Heart right ventricle (tissue), 16 donors: ENCODE results near the gene POLR2L. TPM values are rescaled to one million over a fixed set of nuclear protein-coding genes. Genes with fewer than 3 reads are reported as not detected.

Experiments
- ATAC-seq, 8 donors: fragments of 200-7000 bp; cut with Tn5 transposase; one replicate each; pipeline ENCODE4 v1.9.1; 2020; ENCODE audit warnings: mild to moderate bottlenecking in 8 of 8, moderate library complexity in 8 of 8, moderate number of reproducible peaks in 1 of 8
- DNase-seq, 2 donors: peaks; one replicate each; pipeline ENCODE4 v3.0.0-alpha.2; 2020
- H3K27ac ChIP-seq, 10 donors: fragments of 200-600 bp; sonication (generic) in 2 of 10; one replicate each; pipeline versions ENCODE4 v1.5.0 to v1.8.0; 2020 to 2022; ENCODE audit warnings: mild to moderate bottlenecking in 3 of 10
- H3K27me3 ChIP-seq, 7 donors: fragments of 200-600 bp; one replicate each; pipeline ENCODE4 v1.8.0; 2021 to 2022; ENCODE audit warnings: mild to moderate bottlenecking in 2 of 7
- H3K36me3 ChIP-seq, 9 donors: fragments of 200-600 bp; sonication (generic) in 1 of 9; one replicate each; pipeline versions ENCODE4 v1.5.0 to v1.8.0; 2020 to 2022; ENCODE audit warnings: mild to moderate bottlenecking in 2 of 9
- H3K4me1 ChIP-seq, 9 donors: fragments of 200-600 bp; sonication (generic) in 1 of 9; one replicate each; pipeline versions ENCODE4 v1.5.0 to v1.8.0; 2020 to 2022; ENCODE audit warnings: mild to moderate bottlenecking in 4 of 9
- H3K4me3 ChIP-seq, 10 donors: fragments of 200-600 bp; sonication (generic) in 2 of 10; one replicate each; pipeline versions ENCODE4 v1.5.0 to v1.8.0; 2020 to 2022; ENCODE audit warnings: mild to moderate bottlenecking in 7 of 10, moderate library complexity in 2 of 10
- H3K9me3 ChIP-seq, 11 donors: fragments of 200-600 bp in 10 of 11; sonication (generic) in 2 of 11; one replicate each; pipeline versions ENCODE4 v1.5.0 to v1.8.0; 2013 to 2022; ENCODE audit warnings: mild to moderate bottlenecking in 2 of 11, control low read depth in 1 of 11, moderate library complexity in 1 of 11
- WGBS, 2 donors: extraction: QIAGEN DNeasy Blood & Tissue Kit; methylation state at CpG; one replicate each; pipeline ENCODE4 v1.1.7; 2013; ENCODE audit warnings: inconsistent platforms in 1 of 2; 5-methylcytosine and 5-hydroxymethylcytosine counted together
- intact Hi-C, 10 donors: fragments of 100-400 bp; cut with DNase I; formaldehyde crosslinking; loops; one replicate each; pipeline versions ENCODE4 v1.11.1 to v1.14.2; 2022
- polyA plus RNA-seq, 2 donors: library from polyadenylated mRNA; stranded (reverse); fragments of 200-250 nt; gene quantifications; one replicate each; pipeline ENCODE4 v1.2.3, GENCODE V29; 2013
- total RNA-seq, 10 donors: library from RNA; stranded (reverse); fragmentation: NEBNext Ultra II Directional in 3 of 10; extraction: Animal tissue kit (Norgen Biotek cat#: 25700) in 3 of 10; gene quantifications; one replicate each; pipeline versions ENCODE4 v1.2.1 to v1.2.4, GENCODE V29; 2021 to 2023
- TF ChIP-seq, protein P1 (sequence below), 9 donors: fragments of 200-600 bp; sonication (generic) in 2 of 9; IDR thresholded peaks; one replicate each; pipeline versions ENCODE4 v1.5.0 to v1.8.0; 2021 to 2022; ENCODE audit warnings: antibody characterized with exemption in 9 of 9, mild to moderate bottlenecking in 5 of 9, moderate library complexity in 1 of 9
- donor health status: Arrhythmogenic right ventricular cardiomyopathy.
- donor health status: ischemic (EF 13 %, LVEDD 7.1; RV severe dilation, severe dysfunction).
- donor health status: healthy with polysubstance abuse.
- donor health status: DM: no; HTN: yes; CAD: no.
- donor health status: DM: no; HTN: no; CAD: no.
- donor health status: ischemic (EF 25% LVEDD 6.9; RV normal size, moderate dysfunction).
- donor health status: ischemic (EF 25% LVEDD 5.7; RV mildly dilated, moderate dysfunction).
- donor health status: healthy.
- donor health status: DM: yes; HTN: yes; CAD: no.
- donor health status: Ischemic cardiomyopathy.
- donor health status: ischemic (EF 35%, LVEDD 5.7; RV mildly dilated, moderate dysfunction).
- donor health status: nonischemic (EF 11% LVEDD 7.7; RV severe dilation, severe dysfunction).
- donor health status: DM: yes; HTN: yes; CAD: no.
- donor health status: PGD.
- donor health status: ischemic (EF 29% LVEDD 5.4; RV normal size, mild dysfunction).
- donor health status: nonischemic (EF 23%, LVEDD 6.1; RV moderate dilation, normal function).

POLR2L gene
- total and polyA plus RNA-seq, 12 donors, result 148 to 279 (median 234) TPM

DNA sequence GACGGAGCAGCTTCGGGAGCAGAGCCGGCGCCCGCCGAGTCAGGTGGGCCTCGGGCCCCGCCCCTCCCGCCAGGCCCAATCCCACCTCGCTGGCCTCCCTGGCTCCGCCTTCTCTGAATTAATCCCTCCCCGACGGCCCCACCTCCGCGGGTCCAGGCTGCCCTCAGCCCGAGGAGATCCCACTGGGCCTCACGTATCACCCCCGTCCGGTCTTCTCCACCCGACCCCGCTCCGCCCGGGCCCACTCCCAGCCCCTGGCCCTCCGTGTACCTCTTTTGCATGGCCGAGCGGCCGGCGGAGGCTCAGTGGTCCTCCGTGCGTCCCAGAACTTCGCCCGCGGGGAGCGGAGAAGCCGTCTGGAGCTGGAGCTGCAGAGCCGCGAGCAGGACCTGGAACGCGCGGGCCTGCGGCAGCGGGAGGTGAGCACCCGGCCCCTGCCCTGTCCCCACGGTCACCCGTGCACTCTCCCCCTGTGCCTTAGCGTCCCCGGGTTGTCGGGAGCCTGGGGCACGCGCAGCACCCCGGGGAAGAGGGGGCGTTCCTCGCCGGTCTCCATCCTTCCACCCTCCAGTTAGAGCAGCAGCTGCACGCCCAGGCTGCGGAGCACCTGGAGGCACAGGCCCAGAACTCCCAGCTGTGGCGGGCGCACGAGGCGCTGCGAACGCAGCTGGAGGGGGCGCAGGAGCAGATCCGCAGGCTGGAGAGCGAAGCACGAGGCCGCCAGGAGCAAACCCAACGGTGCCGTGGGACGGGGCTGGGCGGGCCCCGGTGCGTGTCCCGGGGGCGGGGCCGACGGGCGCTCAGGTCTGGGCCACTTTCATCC lies 11.8 kb downstream of the POLR2L start:
- peaks cover 44 to 94% (median 84%) of the 10 kb centered on the region in 9 donors for H3K4me1 ChIP-seq
- DNase-seq, result peak; percentile 81 to 84
- peak overlapping the region in 6 of 10 donors; percentile 85 to 90 (median 88) for H3K27ac ChIP-seq
- TF ChIP-seq, protein P1, sequence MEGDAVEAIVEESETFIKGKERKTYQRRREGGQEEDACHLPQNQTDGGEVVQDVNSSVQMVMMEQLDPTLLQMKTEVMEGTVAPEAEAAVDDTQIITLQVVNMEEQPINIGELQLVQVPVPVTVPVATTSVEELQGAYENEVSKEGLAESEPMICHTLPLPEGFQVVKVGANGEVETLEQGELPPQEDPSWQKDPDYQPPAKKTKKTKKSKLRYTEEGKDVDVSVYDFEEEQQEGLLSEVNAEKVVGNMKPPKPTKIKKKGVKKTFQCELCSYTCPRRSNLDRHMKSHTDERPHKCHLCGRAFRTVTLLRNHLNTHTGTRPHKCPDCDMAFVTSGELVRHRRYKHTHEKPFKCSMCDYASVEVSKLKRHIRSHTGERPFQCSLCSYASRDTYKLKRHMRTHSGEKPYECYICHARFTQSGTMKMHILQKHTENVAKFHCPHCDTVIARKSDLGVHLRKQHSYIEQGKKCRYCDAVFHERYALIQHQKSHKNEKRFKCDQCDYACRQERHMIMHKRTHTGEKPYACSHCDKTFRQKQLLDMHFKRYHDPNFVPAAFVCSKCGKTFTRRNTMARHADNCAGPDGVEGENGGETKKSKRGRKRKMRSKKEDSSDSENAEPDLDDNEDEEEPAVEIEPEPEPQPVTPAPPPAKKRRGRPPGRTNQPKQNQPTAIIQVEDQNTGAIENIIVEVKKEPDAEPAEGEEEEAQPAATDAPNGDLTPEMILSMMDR (IDR thresholded peaks at IDR 0.05), result no peak
- peak overlapping the region in 9 of 10 donors; percentile 31 to 69 (median 52) for H3K4me3 ChIP-seq
- H3K9me3 ChIP-seq, result no peaks in the 10 kb centered on the region
- WGBS, 2 donors, result 11 to 17% methylated on average over 77 to 78 of the region's 78 CpGs
- peaks cover 0 to 64% (median 0%) of the 10 kb centered on the region in 7 donors for H3K27me3 ChIP-seq
- intact Hi-C loops, result no loop called here
- peak; percentile 29 to 59 (median 46) for ATAC-seq
- peaks cover 0 to 5% (median 0%) of the 10 kb centered on the region in 9 donors for H3K36me3 ChIP-seq

DNA sequence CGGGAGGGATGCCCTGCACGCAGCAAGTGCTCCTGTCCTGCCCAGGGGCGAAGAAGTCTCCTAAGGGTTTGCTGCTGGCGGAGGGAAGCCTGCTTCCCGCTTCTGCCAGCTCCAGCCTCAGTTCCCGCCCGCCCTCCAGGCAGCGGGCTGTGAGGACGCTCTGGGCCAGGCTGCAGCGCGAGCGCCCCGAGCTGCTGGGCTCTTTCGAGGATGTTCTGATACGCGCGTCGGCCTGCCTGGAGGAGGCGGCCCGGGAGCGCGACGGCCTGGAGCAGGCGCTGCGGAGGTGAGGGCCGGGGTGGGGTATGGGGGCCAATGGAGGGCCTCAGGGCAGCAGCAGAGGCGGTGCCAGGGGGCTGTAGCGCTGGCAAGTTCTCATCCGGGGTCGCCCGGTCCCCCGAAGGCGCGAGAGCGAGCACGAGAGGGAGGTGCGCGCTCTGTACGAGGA lies 12.5 kb downstream of the POLR2L start:
- Histone ChIP-seq H3K27ac (peak overlapping the region in 9 of 10 donors; percentile 61 to 90 (median 87)), H3K4me3 (peak overlapping the region; percentile 3 to 69 (median 48)), H3K36me3 (peaks cover 0 to 11% (median 4%) of the 10 kb centered on the region in 9 donors), H3K4me1 (peaks cover 41 to 89% (median 78%) of the 10 kb centered on the region in 9 donors), H3K27me3 (peaks cover 0 to 64% (median 0%) of the 10 kb centered on the region in 7 donors), H3K9me3 (no peaks in the 10 kb centered on the region)
- no peak for DNase-seq
- whole genome bisulfite sequencing, 2 donors, result 5 to 8% methylated on average over 39 of the region's 39 CpGs
- ATAC-seq, result no peak
- TF ChIP-seq, protein P1 (IDR thresholded peaks at IDR 0.05), result no peak
- intact Hi-C loops, result no loop called here

DNA sequence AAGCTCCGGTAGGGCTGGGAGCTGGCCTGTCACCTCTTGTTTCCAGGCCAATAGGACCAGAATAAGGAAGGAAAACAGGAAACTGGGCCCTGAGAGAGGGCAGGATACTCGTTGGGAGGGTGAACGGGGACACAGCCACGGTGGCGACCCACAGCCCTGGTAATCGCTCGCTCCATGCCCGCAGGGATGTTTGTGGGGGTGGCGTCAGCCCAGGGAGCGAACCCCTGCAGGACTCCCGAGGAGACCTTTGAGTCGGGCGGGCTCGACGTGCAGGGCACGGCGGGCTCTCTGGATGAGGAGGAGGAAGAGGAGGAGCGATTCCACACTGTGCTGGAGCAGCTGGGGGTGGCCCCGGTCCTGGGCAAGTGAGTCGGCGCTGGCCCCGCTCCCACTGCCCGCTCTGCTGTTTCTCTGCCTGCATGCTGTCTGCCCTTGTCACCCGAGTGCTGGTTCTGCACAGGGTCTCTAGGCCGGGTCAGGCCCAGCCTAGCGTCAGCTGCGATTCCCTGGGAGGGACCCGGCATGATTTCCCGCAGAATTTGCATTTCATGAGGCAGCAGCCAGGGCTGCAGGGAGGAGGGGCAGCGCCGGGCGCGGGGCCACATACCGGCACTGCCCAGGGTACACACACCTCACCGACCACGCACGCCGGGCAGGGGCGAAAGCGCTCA lies 13.0 kb downstream of the POLR2L start:
- Histone ChIP-seq H3K9me3 (no peaks in the 10 kb centered on the region), H3K27me3 (peaks cover 0 to 64% (median 0%) of the 10 kb centered on the region in 7 donors), H3K4me3 (peak overlapping the region; percentile 3 to 69 (median 48)), H3K36me3 (peaks cover 0 to 17% (median 9%) of the 10 kb centered on the region in 9 donors), H3K4me1 (peaks cover 41 to 87% (median 73%) of the 10 kb centered on the region in 9 donors), H3K27ac (peak overlapping the region; percentile 58 to 90 (median 86))
- ATAC-seq (peak; percentile 3 to 52 (median 16)), DNase-seq (peak in 1 of 2 donors; percentile 65)
- intact Hi-C loops, result no loop called here
- TF ChIP-seq, protein P1 (IDR thresholded peaks at IDR 0.05), result no peak
- WGBS, 2 donors, result 19 to 22% methylated on average over 40 of the region's 40 CpGs

- H3K27ac ChIP-seq, result peak overlapping the region; percentile 58 to 90 (median 86)
- DNase-seq (peak in 1 of 2 donors; percentile 43), ATAC-seq (no peak)
- no peaks in the 10 kb centered on the region for H3K9me3 ChIP-seq
- H3K36me3 ChIP-seq, result peaks cover 0 to 24% (median 16%) of the 10 kb centered on the region in 9 donors
- intact Hi-C loops, result no loop called here
- TF ChIP-seq, protein P1 (IDR thresholded peaks at IDR 0.05), result no peak
- WGBS, 2 donors, result 55 to 56% methylated on average over 21 of the region's 21 CpGs
- H3K4me3 ChIP-seq, result peak overlapping the region in 9 of 10 donors; percentile 31 to 69 (median 52)
- peaks cover 37 to 82% (median 66%) of the 10 kb centered on the region in 9 donors for H3K4me1 ChIP-seq
- H3K27me3 ChIP-seq, result peaks cover 0 to 64% (median 0%) of the 10 kb centered on the region in 7 donors
Measured at GRCh38 chr11:828506-829175, 13.7 kb downstream of the POLR2L start.
